NCI-H1105 treated with DMSO at 0.1 percent for 48 hours (cell line): ENCODE data around the gene FNDC3B.
A peak's percentile ranks its signal among the peaks of the same experiment; 100 is the strongest.

Experiments
- DNase-seq: peaks from one replicate; lab custom pipeline; 2025; lab: John Stamatoyannopoulos, UW

The FNDC3B gene

GRCh38 chr3:172173316-172174254, 134.2 kb downstream of the FNDC3B start:
- no peak for DNase-seq

DNA sequence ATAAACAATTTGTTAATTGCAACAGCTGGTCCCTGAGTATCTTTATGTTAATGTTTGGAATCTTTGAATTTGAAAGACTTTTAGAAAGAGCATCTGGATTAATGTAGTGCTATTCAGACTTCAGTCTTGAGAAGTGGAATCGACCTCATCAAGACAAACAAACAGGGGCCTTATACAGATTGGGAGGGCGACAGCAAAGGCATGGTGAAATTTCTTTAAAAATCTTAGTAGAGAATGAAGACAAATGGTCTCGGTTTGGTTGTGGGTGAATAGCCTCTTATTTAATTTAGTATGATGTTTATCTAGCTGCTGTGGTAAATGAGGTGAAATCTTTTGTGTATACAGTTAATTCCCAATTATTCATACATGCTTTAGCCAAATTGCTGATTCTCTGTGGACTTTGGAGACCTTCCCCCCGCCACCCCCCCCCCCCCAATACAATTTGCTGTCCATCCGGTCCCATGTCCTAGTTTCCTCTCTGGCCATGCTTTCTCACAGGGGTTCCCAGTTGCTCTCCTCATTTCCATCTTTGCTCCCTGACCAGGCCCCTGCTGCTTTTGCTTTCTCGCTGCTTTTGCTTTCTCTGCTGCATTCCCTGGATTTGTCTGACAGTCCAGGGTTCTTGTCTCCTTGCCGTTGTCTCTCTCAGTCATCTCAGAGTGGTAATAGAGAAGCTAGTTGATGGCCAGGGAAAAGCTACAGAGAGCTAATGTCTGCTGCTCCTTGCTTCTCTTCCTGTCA, 135.3 kb downstream of the FNDC3B start:
- no peak for DNase-seq

GRCh38 chr3:172175254-172175599, 135.8 kb downstream of the FNDC3B start:
- DNase-seq = no peak

DNA sequence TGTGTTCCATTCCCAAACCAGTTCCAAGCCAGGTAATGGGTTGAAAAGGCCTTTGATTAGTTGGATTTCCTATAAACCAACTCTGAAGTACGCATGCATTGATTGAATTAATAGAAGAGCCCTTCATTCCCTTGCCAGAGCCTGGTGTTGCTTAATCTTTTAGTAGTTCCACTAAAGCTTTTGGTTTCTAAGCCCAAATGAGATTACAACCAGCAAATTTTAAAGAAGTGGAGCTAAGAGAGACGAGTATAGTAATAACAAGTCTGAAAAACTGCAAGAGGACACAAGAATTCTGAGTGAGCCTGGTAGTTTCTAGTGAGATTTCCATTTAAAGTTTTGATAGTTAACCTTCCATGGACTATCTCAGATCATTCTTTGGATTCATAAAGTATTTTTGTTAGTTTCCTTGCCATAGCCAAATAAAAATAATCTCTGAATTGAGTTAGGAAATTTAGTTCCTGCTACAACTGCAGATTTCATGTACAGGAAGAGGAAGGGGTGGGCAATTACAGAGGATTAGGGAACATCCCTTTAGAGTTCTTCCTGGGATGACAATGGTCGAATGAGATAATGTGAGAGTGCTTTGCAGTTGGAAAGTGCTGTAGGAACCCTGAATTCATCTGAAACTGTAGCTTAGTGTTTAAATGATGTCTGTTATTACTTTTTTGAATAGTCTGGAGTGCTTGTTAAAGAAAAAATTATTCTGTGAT, 136.8 kb downstream of the FNDC3B start:
- no peak for DNase-seq

DNA sequence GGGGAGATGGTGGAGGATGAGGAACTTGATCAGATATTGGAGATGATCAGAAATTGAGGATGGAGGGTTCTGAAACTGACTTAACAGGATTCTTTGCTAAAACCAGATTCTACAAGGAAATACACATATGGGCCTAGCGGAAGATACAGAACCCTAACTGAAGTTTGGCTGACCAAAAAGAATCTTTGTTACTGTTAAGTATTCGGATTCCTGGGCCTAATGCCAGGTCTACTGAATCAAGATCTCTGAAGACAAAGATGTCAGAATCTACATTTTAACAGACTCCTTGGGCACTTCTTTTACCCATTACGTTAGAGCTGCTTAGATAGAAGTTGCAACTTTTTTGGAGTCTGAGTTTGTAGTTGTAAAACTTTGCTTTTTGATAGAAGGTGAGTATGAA, 137.7 kb downstream of the FNDC3B start:
- no peak for DNase-seq

- DNase-seq = no peak
Measured at GRCh38 chr3:172177803-172178316, 138.5 kb downstream of the FNDC3B start.

DNA sequence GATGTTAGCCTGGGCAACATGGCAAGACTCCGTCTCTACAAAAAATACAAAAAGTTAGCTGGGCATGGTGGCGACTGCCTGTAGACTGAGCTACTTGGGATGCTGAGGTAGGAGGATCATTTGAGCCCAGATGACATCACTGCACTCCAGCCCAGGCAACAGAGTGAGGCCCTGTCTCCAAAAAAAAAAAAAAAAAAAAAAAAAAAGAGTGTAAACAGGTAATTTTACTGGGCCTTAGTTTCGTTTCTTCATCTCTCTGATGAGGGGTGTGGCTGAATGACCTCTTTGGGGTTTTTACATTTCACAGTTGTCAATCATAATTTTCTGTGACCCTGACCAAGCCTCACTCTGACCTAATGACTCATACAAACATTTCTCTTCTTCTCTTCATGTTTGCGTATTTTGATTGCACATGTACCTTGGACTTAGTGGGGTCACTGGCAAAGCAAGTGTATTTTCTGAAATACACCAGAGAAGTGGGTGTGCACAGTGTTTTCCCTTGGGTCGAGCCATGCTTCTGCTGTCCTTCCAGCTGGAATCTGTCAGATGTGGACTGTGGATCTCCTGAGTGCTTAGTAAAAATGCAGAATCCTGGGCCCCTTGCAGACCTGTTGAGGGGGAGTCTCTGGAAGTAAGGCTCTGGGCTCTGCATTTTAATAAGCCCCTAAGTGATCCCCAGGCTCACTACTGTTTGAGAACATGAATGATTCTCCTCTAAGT, 140.5 kb downstream of the FNDC3B start:
- DNase-seq = no peak

GRCh38 chr3:172180473-172180872, 141.1 kb downstream of the FNDC3B start:
- no peak for DNase-seq

DNA sequence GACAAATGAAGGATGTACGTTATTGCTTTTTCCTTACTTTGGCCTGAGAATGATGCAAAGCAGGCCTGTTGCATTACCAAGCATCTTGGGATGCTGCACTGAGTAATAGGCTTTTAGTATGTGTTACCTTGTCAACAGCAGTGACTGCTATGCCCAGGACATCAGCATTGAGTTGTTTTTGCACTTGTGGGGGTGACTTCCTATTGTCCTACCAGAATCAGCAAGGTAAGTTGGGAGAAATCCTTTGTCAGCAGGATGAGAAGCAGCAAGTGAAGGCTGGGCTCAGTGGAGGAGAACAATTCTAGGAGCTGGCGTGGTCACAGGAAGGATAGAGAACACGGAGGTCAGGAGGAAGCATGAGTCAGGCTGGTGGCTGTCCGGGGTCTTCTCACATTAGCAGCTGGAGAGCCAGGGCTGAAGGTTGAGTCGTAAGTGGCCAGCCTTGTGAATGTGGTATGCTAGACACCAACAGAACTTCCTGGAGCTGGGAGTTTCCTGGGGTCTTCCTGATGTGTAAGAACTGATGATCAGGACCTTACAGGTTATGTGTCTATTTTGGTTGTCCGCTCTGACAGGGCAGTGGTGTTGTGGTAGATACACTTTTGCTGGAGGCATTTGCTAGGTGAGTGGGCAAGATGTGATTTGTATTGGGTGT, 142.7 kb downstream of the FNDC3B start:
- DNase-seq = no peak

DNA sequence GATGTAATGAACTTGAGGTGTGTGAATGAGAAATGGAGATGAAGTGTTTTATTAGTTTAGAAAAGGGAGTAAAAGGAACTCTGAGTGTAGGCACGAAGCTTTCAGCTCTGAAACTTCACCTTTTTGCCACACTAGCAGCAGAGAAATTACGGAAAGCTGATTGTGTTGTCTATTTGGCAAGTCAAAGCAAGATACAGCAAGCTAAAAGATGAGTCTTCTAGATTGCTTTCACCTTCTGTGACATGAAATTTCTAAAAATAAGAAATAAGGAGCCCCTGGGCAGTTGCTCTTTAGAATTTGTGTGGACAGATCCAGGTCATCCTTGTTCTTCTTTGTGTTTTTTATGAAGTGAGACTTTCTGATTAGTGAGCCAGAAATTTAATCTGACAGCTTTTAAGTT, 143.4 kb downstream of the FNDC3B start:
- DNase-seq = no peak

- no peak for DNase-seq
Measured at GRCh38 chr3:172184106-172184822, 144.9 kb downstream of the FNDC3B start.

DNA sequence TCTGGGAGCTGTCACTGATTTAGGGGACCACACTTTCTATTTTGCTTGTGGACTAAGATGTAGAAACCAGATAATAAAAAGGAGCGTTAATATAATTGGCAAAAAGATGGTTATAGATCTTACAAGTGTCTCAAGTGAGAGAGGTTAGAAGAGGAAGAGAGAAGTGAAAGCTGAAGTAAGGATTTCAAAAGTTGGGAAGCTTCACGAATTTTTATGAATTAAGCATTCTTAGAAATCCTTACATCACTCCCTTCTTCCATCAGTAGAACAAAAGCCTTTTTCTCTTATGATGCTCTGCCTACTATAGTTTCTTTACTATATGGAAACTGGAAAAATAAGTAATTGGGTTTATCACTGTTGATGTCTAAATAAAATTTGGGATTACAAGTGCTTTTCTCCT, 146.5 kb downstream of the FNDC3B start:
- DNase-seq = no peak

DNA sequence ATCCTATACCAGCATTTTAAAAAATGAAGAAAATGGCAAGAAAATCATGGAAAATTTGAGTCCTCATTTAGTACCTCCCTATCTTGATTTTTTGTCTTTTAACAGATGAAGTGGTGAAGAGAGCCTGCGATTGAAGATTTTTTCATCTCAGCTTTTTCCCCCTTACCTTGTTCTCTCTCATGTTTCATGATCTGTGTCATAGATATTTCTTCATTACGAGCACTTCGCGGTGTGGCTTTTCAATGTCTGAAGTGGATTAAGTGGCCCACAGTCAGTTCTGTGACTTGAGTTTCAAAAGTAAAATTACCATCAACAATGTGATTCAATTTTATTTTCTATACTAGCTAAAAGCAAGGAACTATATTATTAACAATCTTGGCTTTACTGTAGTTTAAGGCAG, 147.2 kb downstream of the FNDC3B start:
- no peak for DNase-seq

DNA sequence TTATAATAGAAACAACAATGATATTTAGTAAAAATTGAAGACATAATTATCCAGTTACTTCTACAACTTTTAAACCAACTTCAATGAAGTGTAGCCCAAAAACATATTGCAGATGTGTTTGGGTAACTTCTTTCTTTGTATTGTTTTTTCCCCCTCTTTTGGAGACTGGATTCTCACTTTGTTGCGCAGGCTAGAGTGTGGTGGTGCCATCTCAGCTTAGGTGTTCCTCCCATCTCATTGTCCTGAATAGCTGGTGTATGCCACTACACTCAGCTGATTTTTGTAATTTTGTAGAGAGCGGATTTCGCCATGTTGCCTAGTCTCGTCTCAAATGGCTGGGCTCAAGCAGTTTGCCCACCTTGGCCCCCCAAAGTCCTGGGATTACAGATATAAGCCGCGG, 148.1 kb downstream of the FNDC3B start:
- DNase-seq = no peak

- DNase-seq = no peak
Measured at GRCh38 chr3:172188511-172188910, 149.1 kb downstream of the FNDC3B start.

DNA sequence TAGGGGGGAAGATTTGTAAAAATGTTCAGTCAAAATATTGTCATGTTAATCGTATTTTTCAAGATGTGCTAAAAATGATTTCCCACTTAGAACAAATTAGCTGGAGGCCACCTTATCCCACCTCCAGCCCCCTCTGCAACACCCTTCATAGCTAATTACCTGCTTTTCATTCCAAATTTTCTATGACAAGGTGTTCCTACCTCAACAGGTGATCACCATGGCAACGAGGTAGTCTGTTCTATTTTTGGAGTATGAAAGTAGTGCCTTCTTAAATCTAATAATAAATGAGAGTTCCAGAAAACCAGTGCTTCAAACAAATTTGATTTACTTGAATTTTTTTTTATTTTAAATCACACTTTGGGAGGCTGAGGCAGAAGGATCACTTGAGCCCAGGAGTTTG, 149.8 kb downstream of the FNDC3B start:
- peak; percentile 25 for DNase-seq

DNA sequence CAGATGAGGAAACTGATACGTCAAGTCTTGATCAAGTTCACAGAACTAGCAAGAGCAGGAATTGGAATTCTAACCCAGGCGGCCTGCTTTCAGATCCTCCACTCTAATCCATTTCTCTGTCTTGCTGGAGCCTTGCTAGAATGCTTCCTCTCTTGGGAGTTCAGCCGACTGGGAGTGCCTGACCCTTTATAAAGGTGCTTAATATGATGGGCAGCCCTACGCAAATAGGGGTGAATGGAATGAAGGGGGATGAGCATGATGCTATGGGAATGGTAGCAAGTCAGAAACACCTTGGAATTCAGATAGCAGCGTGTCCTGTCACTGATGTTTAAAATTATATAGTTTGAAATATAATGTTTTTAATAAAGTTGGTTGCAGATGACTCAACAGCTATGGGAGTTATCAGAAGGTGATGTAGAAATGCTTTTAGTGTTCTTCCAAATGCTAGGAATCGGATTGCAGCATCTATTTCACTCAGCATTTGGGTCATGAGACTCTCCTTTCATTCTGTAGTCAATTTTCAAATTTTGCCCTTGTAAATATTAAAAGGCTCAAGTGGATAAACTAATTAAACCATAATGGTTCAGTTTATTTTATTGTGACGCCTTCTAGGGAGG, 150.7 kb downstream of the FNDC3B start:
- DNase-seq = no peak

DNA sequence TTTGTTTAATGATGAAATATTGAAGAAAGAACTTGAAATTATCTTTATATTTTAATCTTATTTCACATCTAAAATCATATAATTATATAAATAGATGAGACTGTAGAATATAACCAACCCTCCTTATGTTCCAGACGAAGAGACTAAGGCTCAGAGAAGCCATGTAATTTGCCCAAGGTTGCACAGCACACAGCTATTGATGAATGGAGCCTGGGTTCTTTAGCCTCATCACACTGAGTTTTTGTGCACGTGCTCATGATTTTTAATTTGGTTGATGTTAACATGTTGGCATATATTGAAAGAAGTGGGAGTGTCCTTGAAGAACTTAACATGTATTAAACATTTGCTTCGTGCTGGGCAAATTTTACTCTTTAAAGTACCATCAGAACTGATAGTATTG, 151.6 kb downstream of the FNDC3B start:
- no peak for DNase-seq

DNA sequence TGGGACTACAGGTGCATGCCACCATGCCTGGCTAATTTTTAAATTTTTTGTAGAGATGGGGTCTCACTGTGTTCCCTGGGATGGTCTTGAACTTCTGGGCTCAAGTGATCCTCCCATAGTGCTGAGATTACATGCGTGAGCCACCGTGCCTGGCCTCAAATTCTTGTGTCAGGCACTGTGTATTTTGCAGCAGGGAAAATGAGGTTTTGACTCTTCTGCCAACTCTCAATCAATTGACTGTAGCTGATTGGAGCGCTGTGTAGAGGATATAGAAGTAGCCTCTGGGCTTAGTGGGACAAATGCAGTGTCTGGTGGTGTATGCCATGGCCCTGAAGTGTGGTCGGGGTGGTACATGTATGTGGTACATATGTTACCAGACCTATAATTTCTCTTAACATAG, 152.3 kb downstream of the FNDC3B start:
- DNase-seq = no peak

- no peak for DNase-seq
Measured at GRCh38 chr3:172192830-172193415, 153.5 kb downstream of the FNDC3B start.
